ENCODE data around the gene PREX1.
A peak's percentile ranks its signal among the peaks of the same experiment; 100 is the strongest.

Gene PREX1

GRCh38 chr20:48730977-48731376 lies 96.8 kb downstream of the PREX1 start:
- ChIA-PET POLR2A (interaction anchor here (0.6 kb wide), 1 partner anchor 216 kb away, joined by 3 read pairs; no protein-coding TSS in a partner anchor), CTCF (interaction anchor here (1.5 kb wide), 1 partner anchor 127 kb away, joined by 3 read pairs; no protein-coding TSS in a partner anchor)
- WGBS (ENCODE audit: insufficient coverage), result 95% methylated on average over 3 of the region's 3 CpGs
- no peak overlapping the region for H3K4me3 ChIP-seq (ENCODE audit: control insufficient read depth in 1 of 7, extremely low read depth in 1 of 7, insufficient read depth in 4 of 7, low read depth in 2 of 7, low read length in 6 of 7)
- no peaks in the 10 kb centered on the region for H3K9me3 ChIP-seq (ENCODE audit: control extremely low read depth in 1 of 5, control insufficient read depth in 4 of 5, insufficient read depth in 2 of 5, low read depth in 1 of 5, low read length in 4 of 5)
- no peak for DNase-seq
- peaks cover 6 to 50% (median 32%) of the 10 kb centered on the region in 4 experiments for H3K4me1 ChIP-seq (ENCODE audit: control extremely low read depth in 1 of 4, control insufficient read depth in 4 of 4, insufficient read depth in 4 of 4, low read length in 3 of 4)
- no peaks in the 10 kb centered on the region for H3K27me3 ChIP-seq (replicated peaks in 2 of 5; ENCODE audit: control insufficient read depth in 4 of 5, insufficient read depth in 5 of 5, low read length in 4 of 5)
- peaks cover 7 to 54% (median 31%) of the 10 kb centered on the region in 4 experiments for H3K36me3 ChIP-seq (ENCODE audit: control insufficient read depth in 4 of 4, insufficient read depth in 4 of 4, low read length in 3 of 4)
- no peak overlapping the region for H3K27ac ChIP-seq (ENCODE audit: insufficient read depth in 1 of 2, low read depth in 1 of 2, low read length in 2 of 2, poor library complexity in 1 of 2, severe bottlenecking in 2 of 2)

DNA sequence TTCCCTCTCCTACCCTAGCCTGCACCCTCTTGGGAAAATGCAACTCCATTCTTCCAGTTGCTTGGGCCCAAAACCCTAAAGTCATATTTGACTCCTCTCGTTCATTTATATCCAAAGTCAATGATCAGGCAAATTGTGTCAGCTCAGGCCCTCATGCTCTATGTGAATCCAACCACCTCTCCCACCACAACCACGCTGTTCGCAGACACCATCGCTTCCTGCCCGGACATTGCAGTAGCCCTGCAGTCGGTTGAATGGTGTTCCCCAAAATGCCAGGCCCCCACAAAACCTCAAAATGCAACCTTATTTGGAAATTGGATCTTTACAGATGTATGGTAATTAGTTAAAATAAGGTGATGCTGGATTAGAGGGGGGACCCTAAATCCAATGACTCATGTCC lies 98.3 kb downstream of the PREX1 start:
- peaks cover 10 to 63% (median 38%) of the 10 kb centered on the region in 4 experiments for H3K36me3 ChIP-seq (ENCODE audit: control insufficient read depth in 4 of 4, insufficient read depth in 4 of 4, low read length in 3 of 4)

GRCh38 chr20:48728042-48728825 lies 99.6 kb downstream of the PREX1 start:
- ChIA-PET POLR2A (interaction anchor here (0.7 kb wide), 1 partner anchor 26 kb away, joined by 3 read pairs; no protein-coding TSS in a partner anchor), CTCF (interaction anchor here (0.7 to 2.2 kb wide), 5 partner anchors 10 to 179 kb away, joined by 3 to 6 read pairs (median 5); no protein-coding TSS in a partner anchor)
- Histone ChIP-seq H3K27ac (ENCODE audit: insufficient read depth in 1 of 2, low read depth in 1 of 2, low read length in 2 of 2, poor library complexity in 1 of 2, severe bottlenecking in 2 of 2) (no peak overlapping the region), H3K27me3 (replicated peaks in 2 of 5; ENCODE audit: control insufficient read depth in 4 of 5, insufficient read depth in 5 of 5, low read length in 4 of 5) (no peaks in the 10 kb centered on the region), H3K4me3 (ENCODE audit: control insufficient read depth in 1 of 7, extremely low read depth in 1 of 7, insufficient read depth in 4 of 7, low read depth in 2 of 7, low read length in 6 of 7) (no peak overlapping the region), H3K4me1 (ENCODE audit: control extremely low read depth in 1 of 4, control insufficient read depth in 4 of 4, insufficient read depth in 4 of 4, low read length in 3 of 4) (peaks cover 0 to 44% (median 26%) of the 10 kb centered on the region in 4 experiments), H3K36me3 (ENCODE audit: control insufficient read depth in 4 of 4, insufficient read depth in 4 of 4, low read length in 3 of 4) (peaks cover 8 to 63% (median 32%) of the 10 kb centered on the region in 4 experiments), H3K9me3 (ENCODE audit: control extremely low read depth in 1 of 5, control insufficient read depth in 4 of 5, insufficient read depth in 2 of 5, low read depth in 1 of 5, low read length in 4 of 5) (no peaks in the 10 kb centered on the region)
- WGBS (ENCODE audit: insufficient coverage), result 100% methylated on average over 7 of the region's 9 CpGs
- DNase-seq, result no peak

More for the DNA sequence above, 98.3 kb downstream of the PREX1 start:
- peaks cover 0 to 37% (median 22%) of the 10 kb centered on the region in 4 experiments for H3K4me1 ChIP-seq (ENCODE audit: control extremely low read depth in 1 of 4, control insufficient read depth in 4 of 4, insufficient read depth in 4 of 4, low read length in 3 of 4)
- 79% methylated on average over 3 of the region's 6 CpGs for WGBS (ENCODE audit: insufficient coverage)
- no peak overlapping the region for H3K4me3 ChIP-seq (ENCODE audit: control insufficient read depth in 1 of 7, extremely low read depth in 1 of 7, insufficient read depth in 4 of 7, low read depth in 2 of 7, low read length in 6 of 7)
- no peak overlapping the region for H3K27ac ChIP-seq (ENCODE audit: insufficient read depth in 1 of 2, low read depth in 1 of 2, low read length in 2 of 2, poor library complexity in 1 of 2, severe bottlenecking in 2 of 2)
- no peaks in the 10 kb centered on the region for H3K27me3 ChIP-seq (replicated peaks in 2 of 5; ENCODE audit: control insufficient read depth in 4 of 5, insufficient read depth in 5 of 5, low read length in 4 of 5)
- H3K9me3 ChIP-seq (ENCODE audit: control extremely low read depth in 1 of 5, control insufficient read depth in 4 of 5, insufficient read depth in 2 of 5, low read depth in 1 of 5, low read length in 4 of 5), result no peaks in the 10 kb centered on the region
- DNase-seq, result peak in 2 of 3 donors; percentile 56 to 65
- POLR2A ChIA-PET, result no interaction called here
- CTCF ChIA-PET, result no interaction called here

GRCh38 chr20:48727226-48727625 lies 100.6 kb downstream of the PREX1 start:
- ChIA-PET CTCF (interaction anchor here (1.0 to 2.2 kb wide), 10 partner anchors 8 to 180 kb away, joined by 3 to 6 read pairs (median 4); no protein-coding TSS in a partner anchor), POLR2A (no interaction called here)
- DNase-seq, result no peak
- H3K36me3 ChIP-seq (ENCODE audit: control insufficient read depth in 4 of 4, insufficient read depth in 4 of 4, low read length in 3 of 4), result peaks cover 8 to 59% (median 27%) of the 10 kb centered on the region in 4 experiments
- H3K4me1 ChIP-seq (ENCODE audit: control extremely low read depth in 1 of 4, control insufficient read depth in 4 of 4, insufficient read depth in 4 of 4, low read length in 3 of 4), result peaks cover 3 to 47% (median 34%) of the 10 kb centered on the region in 4 experiments
- no peaks in the 10 kb centered on the region for H3K9me3 ChIP-seq (ENCODE audit: control extremely low read depth in 1 of 5, control insufficient read depth in 4 of 5, insufficient read depth in 2 of 5, low read depth in 1 of 5, low read length in 4 of 5)
- WGBS (ENCODE audit: insufficient coverage), result 100% methylated on average over 2 of the region's 6 CpGs
- H3K4me3 ChIP-seq (ENCODE audit: control insufficient read depth in 1 of 7, extremely low read depth in 1 of 7, insufficient read depth in 4 of 7, low read depth in 2 of 7, low read length in 6 of 7), result no peak overlapping the region
- H3K27me3 ChIP-seq (replicated peaks in 2 of 5; ENCODE audit: control insufficient read depth in 4 of 5, insufficient read depth in 5 of 5, low read length in 4 of 5), result no peaks in the 10 kb centered on the region
- H3K27ac ChIP-seq (ENCODE audit: insufficient read depth in 1 of 2, low read depth in 1 of 2, low read length in 2 of 2, poor library complexity in 1 of 2, severe bottlenecking in 2 of 2), result no peak overlapping the region

GRCh38 chr20:48725555-48725991 lies 102.2 kb downstream of the PREX1 start:
- DNase-seq, result no peak
- H3K27ac ChIP-seq (ENCODE audit: insufficient read depth in 1 of 2, low read depth in 1 of 2, low read length in 2 of 2, poor library complexity in 1 of 2, severe bottlenecking in 2 of 2), result no peak overlapping the region
- H3K4me3 ChIP-seq (ENCODE audit: control insufficient read depth in 1 of 7, extremely low read depth in 1 of 7, insufficient read depth in 4 of 7, low read depth in 2 of 7, low read length in 6 of 7), result no peak overlapping the region
- peaks cover 5 to 56% (median 45%) of the 10 kb centered on the region in 4 experiments for H3K4me1 ChIP-seq (ENCODE audit: control extremely low read depth in 1 of 4, control insufficient read depth in 4 of 4, insufficient read depth in 4 of 4, low read length in 3 of 4)
- ChIA-PET CTCF (interaction anchor here (0.9 to 4.2 kb wide), 8 partner anchors 7 to 179 kb away, joined by 3 to 17 read pairs (median 5); no protein-coding TSS in a partner anchor), POLR2A (no interaction called here)
- peaks cover 3 to 53% (median 24%) of the 10 kb centered on the region in 4 experiments for H3K36me3 ChIP-seq (ENCODE audit: control insufficient read depth in 4 of 4, insufficient read depth in 4 of 4, low read length in 3 of 4)
- H3K27me3 ChIP-seq (replicated peaks in 2 of 5; ENCODE audit: control insufficient read depth in 4 of 5, insufficient read depth in 5 of 5, low read length in 4 of 5), result no peaks in the 10 kb centered on the region
- H3K9me3 ChIP-seq (ENCODE audit: control extremely low read depth in 1 of 5, control insufficient read depth in 4 of 5, insufficient read depth in 2 of 5, low read depth in 1 of 5, low read length in 4 of 5), result no peaks in the 10 kb centered on the region
- 96% methylated on average over 2 of the region's 3 CpGs for WGBS (ENCODE audit: insufficient coverage)

DNA sequence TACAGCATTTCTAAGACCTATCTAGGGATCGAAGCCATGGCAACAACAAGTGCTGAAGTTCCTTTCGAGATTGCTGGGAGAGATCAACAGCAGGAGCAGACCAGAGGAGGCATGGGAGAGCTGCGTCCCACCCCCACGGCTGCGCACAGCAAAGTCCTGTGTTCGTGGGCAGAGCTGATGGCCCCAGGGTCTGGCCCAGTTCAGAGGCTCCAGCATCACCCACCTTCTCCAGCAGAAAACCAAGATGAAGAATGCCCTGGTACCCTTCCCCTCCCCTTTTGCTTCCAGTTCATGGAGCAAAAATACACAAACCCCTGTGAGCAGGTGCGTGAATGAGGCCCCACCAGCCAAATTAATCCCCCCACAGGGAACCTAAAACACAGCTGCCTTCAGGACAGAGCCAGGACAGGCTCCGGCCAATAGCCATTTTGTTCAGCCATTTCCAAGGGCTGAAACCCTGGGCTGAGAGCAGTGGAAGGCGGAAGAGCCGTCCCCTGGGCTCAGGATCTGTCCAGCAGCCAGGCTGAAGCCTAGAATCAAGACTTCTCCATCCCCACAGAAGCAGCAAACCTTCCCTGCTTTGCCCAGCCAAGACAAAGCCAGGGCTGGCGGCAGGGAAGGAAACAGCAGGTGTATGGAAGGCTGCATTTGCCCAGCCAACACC lies 102.8 kb downstream of the PREX1 start:
- POLR2A ChIA-PET, result no interaction called here
- CTCF ChIA-PET, result interaction anchor here (0.9 to 4.2 kb wide), 7 partner anchors 9 to 180 kb away, joined by 3 to 17 read pairs (median 5); no protein-coding TSS in a partner anchor

More for the DNA sequence above, 102.8 kb downstream of the PREX1 start:
- no peak overlapping the region for H3K4me3 ChIP-seq (ENCODE audit: control insufficient read depth in 1 of 7, extremely low read depth in 1 of 7, insufficient read depth in 4 of 7, low read depth in 2 of 7, low read length in 6 of 7)
- peaks cover 3 to 51% (median 24%) of the 10 kb centered on the region in 4 experiments for H3K36me3 ChIP-seq (ENCODE audit: control insufficient read depth in 4 of 4, insufficient read depth in 4 of 4, low read length in 3 of 4)
- H3K27ac ChIP-seq (ENCODE audit: insufficient read depth in 1 of 2, low read depth in 1 of 2, low read length in 2 of 2, poor library complexity in 1 of 2, severe bottlenecking in 2 of 2), result no peak overlapping the region
- DNase-seq, result no peak
- WGBS (ENCODE audit: insufficient coverage), result 98% methylated on average over 10 of the region's 11 CpGs
- peaks cover 5 to 61% (median 47%) of the 10 kb centered on the region in 4 experiments for H3K4me1 ChIP-seq (ENCODE audit: control extremely low read depth in 1 of 4, control insufficient read depth in 4 of 4, insufficient read depth in 4 of 4, low read length in 3 of 4)
- H3K9me3 ChIP-seq (ENCODE audit: control extremely low read depth in 1 of 5, control insufficient read depth in 4 of 5, insufficient read depth in 2 of 5, low read depth in 1 of 5, low read length in 4 of 5), result no peaks in the 10 kb centered on the region
- no peaks in the 10 kb centered on the region for H3K27me3 ChIP-seq (replicated peaks in 2 of 5; ENCODE audit: control insufficient read depth in 4 of 5, insufficient read depth in 5 of 5, low read length in 4 of 5)

All from common myeloid progenitor, CD34-positive (primary cell).